ENCODE data around the gene PAK2.
"Not testable (repeated sequence)": the region's sequence is repeated elsewhere in the genome, so short reads cannot be mapped to it uniquely, and the experiment has no call there.

The PAK2 gene

GRCh38 chr3:196836626-196837025 is 97.0 kb downstream of the PAK2 start:
- not testable (repeated sequence) for H3K4me3 ChIP-seq (ENCODE audit: low read length); H3K4me1 ChIP-seq (ENCODE audit: insufficient read depth, low read length); H3K27ac ChIP-seq (ENCODE audit: low read length); H3K36me3 ChIP-seq (ENCODE audit: insufficient read depth, low read depth, low read length); H3K27me3 ChIP-seq (ENCODE audit: insufficient read depth, low read length); H3K9ac ChIP-seq (ENCODE audit: low read depth, low read length); H3K9me3 ChIP-seq (ENCODE audit: insufficient read depth, low read depth, low read length)

GRCh38 chr3:196837819-196838420 is 98.3 kb downstream of the PAK2 start:
- no peak overlapping the region for H3K9ac ChIP-seq (ENCODE audit: low read depth, low read length)
- no peaks in the 10 kb centered on the region for H3K4me1 ChIP-seq (ENCODE audit: insufficient read depth, low read length)
- H3K4me3 ChIP-seq (ENCODE audit: low read length): no peak overlapping the region
- no peaks in the 10 kb centered on the region for H3K27me3 ChIP-seq (ENCODE audit: insufficient read depth, low read length)
- peaks cover under 1% of the 10 kb centered on the region; the same call in 1 of the 2 replicates for H3K36me3 ChIP-seq (ENCODE audit: insufficient read depth, low read depth, low read length)
- no peak overlapping the region for H3K27ac ChIP-seq (ENCODE audit: low read length)
- no peaks in the 10 kb centered on the region for H3K9me3 ChIP-seq (ENCODE audit: insufficient read depth, low read depth, low read length)

GRCh38 chr3:196839351-196839750 is 99.7 kb downstream of the PAK2 start:
- not testable (repeated sequence) for H3K9me3 ChIP-seq (ENCODE audit: insufficient read depth, low read depth, low read length); H3K4me3 ChIP-seq (ENCODE audit: low read length); H3K27me3 ChIP-seq (ENCODE audit: insufficient read depth, low read length); H3K9ac ChIP-seq (ENCODE audit: low read depth, low read length); H3K36me3 ChIP-seq (ENCODE audit: insufficient read depth, low read depth, low read length); H3K27ac ChIP-seq (ENCODE audit: low read length); H3K4me1 ChIP-seq (ENCODE audit: insufficient read depth, low read length)

GRCh38 chr3:196842567-196843434 is 103.1 kb downstream of the PAK2 start:
- Histone ChIP-seq H3K4me1 (ENCODE audit: insufficient read depth, low read length) (no peaks in the 10 kb centered on the region), H3K27ac (ENCODE audit: low read length) (no peak overlapping the region), H3K4me3 (ENCODE audit: low read length) (no peak overlapping the region), H3K9me3 (ENCODE audit: insufficient read depth, low read depth, low read length) (peaks cover under 1% of the 10 kb centered on the region; the same call in 1 of the 2 replicates), H3K9ac (ENCODE audit: low read depth, low read length) (no peak overlapping the region), H3K36me3 (ENCODE audit: insufficient read depth, low read depth, low read length) (no peaks in the 10 kb centered on the region), H3K27me3 (ENCODE audit: insufficient read depth, low read length) (no peaks in the 10 kb centered on the region)

- H3K9ac ChIP-seq (ENCODE audit: low read depth, low read length): no peak overlapping the region
- H3K4me3 ChIP-seq (ENCODE audit: low read length): no peak overlapping the region
Measured at GRCh38 chr3:196843435-196844110, 103.9 kb downstream of the PAK2 start.

GRCh38 chr3:196844235-196845219 is 104.9 kb downstream of the PAK2 start:
- H3K4me3 ChIP-seq (ENCODE audit: low read length); H3K4me1 ChIP-seq (ENCODE audit: insufficient read depth, low read length); H3K36me3 ChIP-seq (ENCODE audit: insufficient read depth, low read depth, low read length); H3K27ac ChIP-seq (ENCODE audit: low read length); H3K9ac ChIP-seq (ENCODE audit: low read depth, low read length); H3K27me3 ChIP-seq (ENCODE audit: insufficient read depth, low read length): not testable (repeated sequence)
- H3K9me3 ChIP-seq (ENCODE audit: insufficient read depth, low read depth, low read length): peaks cover 17% of the 10 kb centered on the region

More at GRCh38 chr3:196843435-196844110, 103.9 kb downstream of the PAK2 start:
- no peaks in the 10 kb centered on the region for H3K4me1 ChIP-seq (ENCODE audit: insufficient read depth, low read length)
- peaks cover 8% of the 10 kb centered on the region for H3K9me3 ChIP-seq (ENCODE audit: insufficient read depth, low read depth, low read length)
- H3K27ac ChIP-seq (ENCODE audit: low read length): no peak overlapping the region
- H3K27me3 ChIP-seq (ENCODE audit: insufficient read depth, low read length): no peaks in the 10 kb centered on the region
- no peaks in the 10 kb centered on the region for H3K36me3 ChIP-seq (ENCODE audit: insufficient read depth, low read depth, low read length)

- not testable (repeated sequence) for H3K27me3 ChIP-seq (ENCODE audit: insufficient read depth, low read length); H3K4me1 ChIP-seq (ENCODE audit: insufficient read depth, low read length); H3K9ac ChIP-seq (ENCODE audit: low read depth, low read length); H3K27ac ChIP-seq (ENCODE audit: low read length); H3K4me3 ChIP-seq (ENCODE audit: low read length); H3K36me3 ChIP-seq (ENCODE audit: insufficient read depth, low read depth, low read length)
- peaks cover 30% of the 10 kb centered on the region for H3K9me3 ChIP-seq (ENCODE audit: insufficient read depth, low read depth, low read length)
Measured at GRCh38 chr3:196848375-196848774, 108.7 kb downstream of the PAK2 start.

GRCh38 chr3:196849180-196849741 is 109.6 kb downstream of the PAK2 start:
- Histone ChIP-seq H3K4me3 (ENCODE audit: low read length) (no peak overlapping the region), H3K27me3 (ENCODE audit: insufficient read depth, low read length) (no peaks in the 10 kb centered on the region), H3K9ac (ENCODE audit: low read depth, low read length) (no peak overlapping the region), H3K36me3 (ENCODE audit: insufficient read depth, low read depth, low read length) (no peaks in the 10 kb centered on the region), H3K4me1 (ENCODE audit: insufficient read depth, low read length) (no peaks in the 10 kb centered on the region), H3K9me3 (ENCODE audit: insufficient read depth, low read depth, low read length) (peaks cover 30% of the 10 kb centered on the region), H3K27ac (ENCODE audit: low read length) (no peak overlapping the region)

- H3K4me1 ChIP-seq (ENCODE audit: insufficient read depth, low read length); H3K9me3 ChIP-seq (ENCODE audit: insufficient read depth, low read depth, low read length); H3K36me3 ChIP-seq (ENCODE audit: insufficient read depth, low read depth, low read length); H3K27ac ChIP-seq (ENCODE audit: low read length); H3K27me3 ChIP-seq (ENCODE audit: insufficient read depth, low read length); H3K4me3 ChIP-seq (ENCODE audit: low read length); H3K9ac ChIP-seq (ENCODE audit: low read depth, low read length): not testable (repeated sequence)
Measured at GRCh38 chr3:196863000-196863399, 123.3 kb downstream of the PAK2 start.

- Histone ChIP-seq H3K27ac (ENCODE audit: low read length) (no peak overlapping the region), H3K4me1 (ENCODE audit: insufficient read depth, low read length) (0 out of 2 replicates have a peak, but pooled peaks cover 4% of the 10 kb centered on the region), H3K9me3 (ENCODE audit: insufficient read depth, low read depth, low read length) (peaks cover 7% of the 10 kb centered on the region), H3K9ac (ENCODE audit: low read depth, low read length) (peak overlapping the region; percentile 77; the same call in 1 of the 2 replicates), H3K36me3 (ENCODE audit: insufficient read depth, low read depth, low read length) (no peaks in the 10 kb centered on the region), H3K27me3 (ENCODE audit: insufficient read depth, low read length) (no peaks in the 10 kb centered on the region), H3K4me3 (ENCODE audit: low read length) (peak overlapping the region; percentile 83)
Measured at GRCh38 chr3:196867155-196867506, 127.5 kb downstream of the PAK2 start.

Measured in iPS-20b (cell line).